ENCODE data around the gene SMAD4. TPM values are rescaled to one million over a fixed set of nuclear protein-coding genes. Genes with fewer than 3 reads are reported as not detected.

SMAD4 gene
- polyA plus RNA-seq, 2 of the 4 experiments (the other 2 are of a cell fraction) = 52.1 to 107 TPM

GRCh38 chr18:51041677-51042352 lies 11.8 kb downstream of the SMAD4 start:
- Histone ChIP-seq H3K4me3 (no peak overlapping the region), H3K4me2 (no peak overlapping the region), H3K9me3 (no peaks in the 10 kb centered on the region), H3K4me1 (peaks cover 28% of the 10 kb centered on the region), H3K27ac (no peak overlapping the region)
- FAIRE-seq (no peak), ATAC-seq (no peak), DNase-seq (ENCODE audit: low read depth in 1 of 2, low spot score in 1 of 2) (no peak)
- no peak for TF ChIP-seq EHF (CRISPR knock-in tag; IDR thresholded peaks at IDR 0.05)
- TF ChIP-seq CTCF (IDR thresholded peaks at IDR 0.05) = no peak
- no peak for TF ChIP-seq CBX8 (IDR thresholded peaks at IDR 0.05)
- TF ChIP-seq CBX2 (IDR thresholded peaks at IDR 0.05; ENCODE audit: borderline replicate concordance, low read depth) = no peak
- no peak for TF ChIP-seq ZC3H11A (IDR thresholded peaks at IDR 0.05)
- TF ChIP-seq PHF8 (IDR thresholded peaks at IDR 0.05; ENCODE audit: borderline replicate concordance, low read depth) = no peak
- no peak for TF ChIP-seq MYC (IDR thresholded peaks at IDR 0.05; ENCODE audit: borderline replicate concordance, low read length)
- no peak for TF ChIP-seq FOXS1 (CRISPR knock-in tag; IDR thresholded peaks at IDR 0.05)
- no peak for TF ChIP-seq BCL3 (IDR thresholded peaks at IDR 0.05)
- no peak for TF ChIP-seq FOSB (CRISPR knock-in tag; IDR thresholded peaks at IDR 0.05)
- TF ChIP-seq REST (IDR thresholded peaks at IDR 0.05) = no peak
- no peak for TF ChIP-seq ELK1 (IDR thresholded peaks at IDR 0.05; ENCODE audit: low read depth, low read length)
- no peak for TF ChIP-seq ZNF302 (CRISPR knock-in tag; IDR thresholded peaks at IDR 0.05)
- no peak for TF ChIP-seq RCOR1 (IDR thresholded peaks at IDR 0.05; ENCODE audit: low read depth, low read length)
- TF ChIP-seq BHLHE40 (IDR thresholded peaks at IDR 0.05; ENCODE audit: low read depth, low read length) = no peak
- no peak for TF ChIP-seq ATOH8 (CRISPR knock-in tag; IDR thresholded peaks at IDR 0.05; ENCODE audit: low read depth)
- no peak for TF ChIP-seq USF2 (IDR thresholded peaks at IDR 0.05)
- TF ChIP-seq SREBF2 (IDR thresholded peaks at IDR 0.05) = no peak
- TF ChIP-seq EHMT2 (IDR thresholded peaks at IDR 0.05; ENCODE audit: low read depth) = no peak
- POLR2A ChIA-PET = interaction anchor here (1.2 kb wide), 1 partner anchor 12 kb away, joined by 4 read pairs; the partner anchor contains the start of gene SMAD4
- 64% methylated on average over 3 of the region's 3 CpGs for WGBS (ENCODE audit: missing lambda C conversion rate)
- CTCF ChIA-PET = interaction anchor here (2.9 kb wide), 1 partner anchor 10 kb away, joined by 14 read pairs; no protein-coding TSS in a partner anchor
